H9 (cell line): ENCODE measurements around the gene IL1RL2. TPM values are rescaled to one million over a fixed set of nuclear protein-coding genes. Genes with fewer than 3 reads are reported as not detected.

Experiments
- DNase-seq: peaks from one replicate; pipeline ENCODE4 v3.0.0-alpha.2; 2017
- H2AFZ ChIP-seq: one replicate; pipeline ENCODE4 v1.6.1; 2013; ENCODE audit warnings: mild to moderate bottlenecking, low read length, control low read depth, moderate library complexity
- H2AK5ac ChIP-seq: 2 replicates; pipeline ENCODE4 v1.6.1; 2013; ENCODE audit warnings: low read length, control low read depth, mixed read lengths; ENCODE audit not compliant: insufficient read length
- H2BK120ac ChIP-seq: one replicate; pipeline ENCODE4 v1.6.1; 2013; ENCODE audit warnings: low read depth, mild to moderate bottlenecking, low read length, control low read depth, inconsistent platforms; ENCODE audit not compliant: poor library complexity, severe bottlenecking
- H2BK12ac ChIP-seq: 2 replicates; pipeline ENCODE4 v1.6.1; 2013; ENCODE audit warnings: low read length, control low read depth, mixed read lengths, low read depth; ENCODE audit not compliant: insufficient read length
- H2BK15ac ChIP-seq: 2 replicates; pipeline ENCODE4 v1.6.1; 2013; ENCODE audit warnings: low read depth, low read length, control low read depth
- H2BK20ac ChIP-seq: one replicate; pipeline ENCODE4 v1.6.1; 2013; ENCODE audit warnings: low read depth, mild to moderate bottlenecking, low read length, control low read depth, inconsistent platforms; ENCODE audit not compliant: poor library complexity, severe bottlenecking
- H2BK5ac ChIP-seq: 2 replicates; pipeline ENCODE4 v1.6.1; 2013; ENCODE audit warnings: low read length, control low read depth, mixed read lengths; ENCODE audit not compliant: insufficient read length
- H3K14ac ChIP-seq: 2 replicates; pipeline ENCODE4 v1.6.1; 2013; ENCODE audit warnings: low read length, control low read depth; ENCODE audit not compliant: insufficient read depth
- H3K18ac ChIP-seq: 2 replicates; pipeline ENCODE4 v1.6.1; 2013; ENCODE audit warnings: low read depth, mild to moderate bottlenecking, mixed read lengths, low read length, control low read depth; ENCODE audit not compliant: insufficient read length
- H3K23ac ChIP-seq: 2 replicates; pipeline ENCODE4 v1.6.1; 2013; ENCODE audit warnings: low read length, control low read depth, mixed read lengths, low read depth; ENCODE audit not compliant: insufficient read length
- H3K23me2 ChIP-seq: 2 replicates; pipeline ENCODE4 v1.6.1; 2013; ENCODE audit warnings: low read depth, mild to moderate bottlenecking, mixed read lengths, low read length, control low read depth; ENCODE audit not compliant: insufficient read length, poor library complexity, severe bottlenecking
- H3K27ac ChIP-seq: 2 replicates; pipeline ENCODE4 v1.5.1; 2013; ENCODE audit warnings: low read length, control low read depth, mixed read lengths, low read depth; ENCODE audit not compliant: insufficient read length
- H3K27me3 ChIP-seq: 2 replicates; pipeline ENCODE4 v1.6.1; 2013; ENCODE audit warnings: low read length, control low read depth, inconsistent platforms; ENCODE audit not compliant: insufficient read depth
- H3K4ac ChIP-seq: 2 replicates; pipeline ENCODE4 v1.6.1; 2013; ENCODE audit warnings: low read depth, mild to moderate bottlenecking, control low read depth, inconsistent platforms, low read length, moderate library complexity
- H3K4me1 ChIP-seq: 2 replicates; pipeline ENCODE4 v1.6.1; 2013; ENCODE audit warnings: low read length, control low read depth, inconsistent platforms; ENCODE audit not compliant: insufficient read depth
- H3K4me2 ChIP-seq: 2 replicates; pipeline ENCODE4 v1.6.1; 2013; ENCODE audit warnings: low read length, control low read depth, mixed read lengths; ENCODE audit not compliant: insufficient read length, insufficient read depth
- H3K56ac ChIP-seq: 2 replicates; pipeline ENCODE4 v1.6.1; 2013; ENCODE audit warnings: low read depth, mild to moderate bottlenecking, mixed read lengths, low read length, control low read depth; ENCODE audit not compliant: insufficient read length
- H3K79me1 ChIP-seq: 2 replicates; pipeline ENCODE4 v1.6.1; 2013; ENCODE audit warnings: low read depth, mild to moderate bottlenecking, moderate library complexity, low read length, control low read depth, inconsistent platforms; ENCODE audit not compliant: insufficient read depth, poor library complexity, severe bottlenecking
- H3K79me2 ChIP-seq: 2 replicates; pipeline ENCODE4 v1.6.1; 2013; ENCODE audit warnings: low read length, control low read depth, inconsistent platforms; ENCODE audit not compliant: insufficient read depth
- H3K9ac ChIP-seq: 2 replicates; pipeline ENCODE4 v1.6.1; 2013; ENCODE audit warnings: low read length, control low read depth, mixed read lengths; ENCODE audit not compliant: insufficient read length; ENCODE audit errors: extremely low read depth
- H3K9me3 ChIP-seq: one replicate; pipeline ENCODE4 v1.6.1; 2013; ENCODE audit warnings: low read depth, low read length, inconsistent platforms; ENCODE audit not compliant: control insufficient read depth
- H3T11ph ChIP-seq: one replicate; pipeline ENCODE4 v1.6.1; 2013; ENCODE audit warnings: mild to moderate bottlenecking, low read length, control low read depth, inconsistent platforms
- H4K20me1 ChIP-seq: one replicate; pipeline ENCODE4 v1.6.1; 2013; ENCODE audit not compliant: control insufficient read depth, insufficient read length, insufficient read depth
- H4K5ac ChIP-seq: 2 replicates; pipeline ENCODE4 v1.6.1; 2013; ENCODE audit warnings: low read depth, mild to moderate bottlenecking, mixed read lengths, low read length, control low read depth; ENCODE audit not compliant: insufficient read length
- H4K8ac ChIP-seq: replicated peaks from 2 replicates; pipeline ENCODE4 v1.6.1; 2013; ENCODE audit warnings: low read length, control low read depth, mixed read lengths, low read depth; ENCODE audit not compliant: insufficient read length
- H4K91ac ChIP-seq: 2 replicates; pipeline ENCODE4 v1.6.1; 2013; ENCODE audit warnings: low read depth, mild to moderate bottlenecking, moderate library complexity, mixed read lengths, low read length, control low read depth; ENCODE audit not compliant: insufficient read length
- H3K27ac Mint-ChIP-seq, 3 experiments: 2 replicates in 2 of 3; 3 replicates in 1 of 3; pipeline ENCODE4 v1.8.0; 2020 to 2021; ENCODE audit warnings: mixed read lengths in 3 of 3, mild to moderate bottlenecking in 1 of 3, moderate library complexity in 1 of 3
- H3K27me3 Mint-ChIP-seq: 2 replicates; pipeline ENCODE4 v1.8.0; 2021; ENCODE audit warnings: low read depth, mild to moderate bottlenecking, moderate library complexity, mixed read lengths
- H3K36me3 Mint-ChIP-seq, 3 experiments: 2 replicates in 2 of 3; 3 replicates in 1 of 3; pipeline ENCODE4 v1.8.0; 2020 to 2021; ENCODE audit warnings: low read depth in 3 of 3, mixed read lengths in 3 of 3; ENCODE audit not compliant: insufficient read depth in 1 of 3
- H3K4me1 Mint-ChIP-seq, 2 experiments: 2 replicates each; pipeline ENCODE4 v1.8.0; 2020; ENCODE audit warnings: mixed read lengths in 2 of 2
- H3K4me3 Mint-ChIP-seq, 2 experiments: 2 replicates in 1 of 2; 3 replicates in 1 of 2; pipeline ENCODE4 v1.8.0; 2020 to 2021; ENCODE audit warnings: mild to moderate bottlenecking in 2 of 2, mixed read lengths in 2 of 2, moderate library complexity in 1 of 2
- H3K9me3 Mint-ChIP-seq, 2 experiments: 2 replicates in 1 of 2; 3 replicates in 1 of 2; pipeline ENCODE4 v1.8.0; 2020; ENCODE audit warnings: mild to moderate bottlenecking in 2 of 2, mixed read lengths in 2 of 2, moderate library complexity in 1 of 2
- WGBS: extraction: QIAGEN DNeasy Blood & Tissue Kit; methylation state at CpG from one replicate; pipeline ENCODE4 v1.1.7; 2013; ENCODE audit warnings: missing lambda C conversion rate, low lambda C conversion rate, mixed read lengths; ENCODE audit not compliant: insufficient read length; ENCODE audit errors: extremely low coverage; 5-methylcytosine and 5-hydroxymethylcytosine counted together
- total RNA-seq: library from RNA; stranded (reverse); gene quantifications from 2 replicates; pipeline ENCODE4 v1.2.1, GENCODE V29; 2021
- TF ChIP-seq, protein P1 (sequence below): fragments of 200-600 bp; sonication (generic); conservative IDR thresholded peaks from 3 replicates; pipeline ENCODE4 v1.8.0; 2021; ENCODE audit warnings: antibody characterized with exemption, mild to moderate bottlenecking

The IL1RL2 gene
- total RNA-seq, 1 experiment from 2014 or later: not detected

- H3K79me1 ChIP-seq: no peaks in the 10 kb centered on the region
- H2BK12ac ChIP-seq: no peak overlapping the region
- no peak overlapping the region for H2AFZ ChIP-seq
- no peak overlapping the region for H4K5ac ChIP-seq
- H4K91ac ChIP-seq: no peak overlapping the region
- no peak overlapping the region for H3K4me3 Mint-ChIP-seq
- DNase-seq: no peak
- peaks cover 2 to 6% of the 10 kb centered on the region in 2 experiments; a peak in 3 of 4 replicates for H3K4me1 Mint-ChIP-seq
- no peak overlapping the region for H3K56ac ChIP-seq
- H3K27me3 ChIP-seq: no peaks in the 10 kb centered on the region
- no peak overlapping the region for H3K23ac ChIP-seq
- H3K27me3 Mint-ChIP-seq: peaks cover 4% of the 10 kb centered on the region
- TF ChIP-seq, protein P1, sequence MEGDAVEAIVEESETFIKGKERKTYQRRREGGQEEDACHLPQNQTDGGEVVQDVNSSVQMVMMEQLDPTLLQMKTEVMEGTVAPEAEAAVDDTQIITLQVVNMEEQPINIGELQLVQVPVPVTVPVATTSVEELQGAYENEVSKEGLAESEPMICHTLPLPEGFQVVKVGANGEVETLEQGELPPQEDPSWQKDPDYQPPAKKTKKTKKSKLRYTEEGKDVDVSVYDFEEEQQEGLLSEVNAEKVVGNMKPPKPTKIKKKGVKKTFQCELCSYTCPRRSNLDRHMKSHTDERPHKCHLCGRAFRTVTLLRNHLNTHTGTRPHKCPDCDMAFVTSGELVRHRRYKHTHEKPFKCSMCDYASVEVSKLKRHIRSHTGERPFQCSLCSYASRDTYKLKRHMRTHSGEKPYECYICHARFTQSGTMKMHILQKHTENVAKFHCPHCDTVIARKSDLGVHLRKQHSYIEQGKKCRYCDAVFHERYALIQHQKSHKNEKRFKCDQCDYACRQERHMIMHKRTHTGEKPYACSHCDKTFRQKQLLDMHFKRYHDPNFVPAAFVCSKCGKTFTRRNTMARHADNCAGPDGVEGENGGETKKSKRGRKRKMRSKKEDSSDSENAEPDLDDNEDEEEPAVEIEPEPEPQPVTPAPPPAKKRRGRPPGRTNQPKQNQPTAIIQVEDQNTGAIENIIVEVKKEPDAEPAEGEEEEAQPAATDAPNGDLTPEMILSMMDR: no peak
- H3K4me2 ChIP-seq: no peak overlapping the region
- H3K27ac ChIP-seq: no peak overlapping the region
- H2BK5ac ChIP-seq: no peak overlapping the region
- H3T11ph ChIP-seq: no peak overlapping the region
- no peaks in the 10 kb centered on the region; a peak in 1 of 5 replicates for H3K9me3 Mint-ChIP-seq
- no peak overlapping the region for H4K8ac ChIP-seq
- no peak overlapping the region for H3K14ac ChIP-seq
- H3K4ac ChIP-seq: no peak overlapping the region
- H3K18ac ChIP-seq: no peak overlapping the region
- H3K36me3 Mint-ChIP-seq: no peaks in the 10 kb centered on the region
- H2BK20ac ChIP-seq: no peak overlapping the region
- no peak overlapping the region for H2BK120ac ChIP-seq
- no peaks in the 10 kb centered on the region for H4K20me1 ChIP-seq
- no CpG with 5 or more reads among the region's 5 CpGs for WGBS
- no peak overlapping the region for H2BK15ac ChIP-seq
- no peaks in the 10 kb centered on the region for H3K79me2 ChIP-seq
- no peaks in the 10 kb centered on the region; the same call in 1 of the 2 replicates for H3K4me1 ChIP-seq
- H3K27ac Mint-ChIP-seq: no peak overlapping the region
- H3K9ac ChIP-seq: no peak overlapping the region
- no peaks in the 10 kb centered on the region for H3K9me3 ChIP-seq
- H2AK5ac ChIP-seq: no peak overlapping the region
- no peaks in the 10 kb centered on the region for H3K23me2 ChIP-seq
Measured at GRCh38 chr2:102261467-102262135, 74.8 kb downstream of the IL1RL2 start.
